HPDE6-E6E7 (cell line): ENCODE results near the gene PCOLCE2.

Experiments
- DNase-seq: peaks from one replicate; pipeline ENCODE4 v3.0.0; 2011; ENCODE audit warnings: missing footprints; ENCODE audit errors: extremely low spot score

The PCOLCE2 gene

GRCh38 chr3:142809259-142809658, 79.6 kb downstream of the PCOLCE2 start:
- no peak for DNase-seq

- DNase-seq: peak; percentile 58
These were observed 80.6 kb downstream of the PCOLCE2 start for GRCh38 chr3:142808103-142808917.

GRCh38 chr3:142802891-142803290, 86.0 kb downstream of the PCOLCE2 start:
- DNase-seq: no peak

- no peak for DNase-seq
These were observed 87.1 kb downstream of the PCOLCE2 start for GRCh38 chr3:142801746-142802145.

- no peak for DNase-seq
These were observed 92.1 kb downstream of the PCOLCE2 start for GRCh38 chr3:142796823-142797222.

- DNase-seq: no peak
These were observed 93.6 kb downstream of the PCOLCE2 start for GRCh38 chr3:142795332-142795731.

- DNase-seq: no peak
These were observed 94.4 kb downstream of the PCOLCE2 start for GRCh38 chr3:142794508-142794907.

GRCh38 chr3:142787719-142788118, 101.2 kb downstream of the PCOLCE2 start:
- no peak for DNase-seq

GRCh38 chr3:142785996-142786395, 102.9 kb downstream of the PCOLCE2 start:
- no peak for DNase-seq

- DNase-seq: no peak
These were observed 104.7 kb downstream of the PCOLCE2 start for GRCh38 chr3:142784228-142784627.

- no peak for DNase-seq
These were observed 106.3 kb downstream of the PCOLCE2 start for GRCh38 chr3:142782616-142783015.

- DNase-seq: no peak
These were observed 109.3 kb downstream of the PCOLCE2 start for GRCh38 chr3:142779591-142779990.

GRCh38 chr3:142778541-142778940, 110.3 kb downstream of the PCOLCE2 start:
- no peak for DNase-seq

- DNase-seq: no peak
These were observed 111.0 kb downstream of the PCOLCE2 start for GRCh38 chr3:142777927-142778326.

- no peak for DNase-seq
These were observed 120.5 kb downstream of the PCOLCE2 start for GRCh38 chr3:142768338-142768737.
